Thoracic aorta (tissue), 2 donors: Measurements from ENCODE around the gene BBS5. TPM values are rescaled to one million over a fixed set of nuclear protein-coding genes. Genes with fewer than 3 reads are reported as not detected.

ENCODE experiments used
- ATAC-seq: fragments of 150-250 bp; one replicate; pipeline ENCODE4 v1.8.0; 2017; ENCODE audit warnings: low read depth; ENCODE audit not compliant: insufficient number of reproducible peaks, low FRiP score
- DNase-seq: peaks from one replicate; pipeline ENCODE4 v3.0.0-alpha.2; 2020; ENCODE audit warnings: low spot score
- H3K27ac ChIP-seq, 2 donors: fragments of 200-600 bp; sonication (generic); 1 replicate in 1 of 2; 2 replicates in 1 of 2; pipeline ENCODE4 v1.5.1; 2016; ENCODE audit warnings: mild to moderate bottlenecking in 2 of 2, moderate library complexity in 2 of 2
- H3K27me3 ChIP-seq: fragments of 200-600 bp; sonication (generic); replicated peaks from 2 replicates; pipeline ENCODE4 v1.6.0; 2016; ENCODE audit warnings: mild to moderate bottlenecking; ENCODE audit not compliant: insufficient read depth
- H3K36me3 ChIP-seq: fragments of 200-600 bp; sonication (generic); one replicate; pipeline ENCODE4 v1.5.1; 2016
- H3K4me1 ChIP-seq, 2 donors: fragments of 200-600 bp; sonication (generic); 1 replicate in 1 of 2; 2 replicates in 1 of 2; pipeline versions ENCODE4 v1.5.1 to v1.6.0; 2016; ENCODE audit warnings: low read depth in 2 of 2, mild to moderate bottlenecking in 1 of 2; ENCODE audit not compliant: control insufficient read depth in 1 of 2
- H3K4me3 ChIP-seq: fragments of 200-600 bp; sonication (generic); 2 replicates; pipeline ENCODE4 v1.5.1; 2016; ENCODE audit warnings: mild to moderate bottlenecking
- H3K9me3 ChIP-seq: fragments of 200-600 bp; sonication (generic); 2 replicates; pipeline ENCODE4 v1.5.1; 2016
- CTCF ChIP-seq: fragments of 200-600 bp; sonication (generic); IDR thresholded peaks from one replicate; pipeline ENCODE4 v1.5.1; 2019; ENCODE audit warnings: antibody characterized with exemption
- total RNA-seq, 2 donors: library from RNA; depleted of rRNA; stranded (reverse); fragments of >200 nt; gene quantifications; one replicate each; pipeline versions ENCODE4 v1.1.0 to v1.2.3, GENCODE V29; 2016

BBS5 gene
- total RNA-seq, 2 donors from 2014 or later = 13.6 to 21.1 TPM

DNA sequence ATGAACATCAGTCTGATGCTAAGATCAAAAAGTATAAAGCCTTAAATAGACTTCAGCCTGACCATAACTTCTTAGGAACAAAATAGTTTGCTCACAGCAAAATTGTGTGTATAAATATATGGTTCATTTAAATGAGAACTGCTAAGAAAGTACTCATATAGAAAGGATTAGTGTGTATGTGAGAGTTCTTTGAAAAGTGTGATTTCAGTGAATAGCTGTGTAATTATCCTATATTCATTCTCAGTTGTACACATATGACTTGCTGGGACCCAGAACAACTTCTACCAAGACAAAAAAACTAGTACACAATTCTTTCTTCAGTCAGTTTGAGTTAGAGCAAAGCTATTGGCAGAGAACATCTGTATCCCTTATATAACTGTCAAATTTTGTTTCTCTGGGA is 7.2 kb downstream of the BBS5 start:
- DNase-seq (no peak), ATAC-seq (no peak)
- Histone ChIP-seq H3K4me3 (no peak overlapping the region), H3K36me3 (peaks cover 9% of the 10 kb centered on the region), H3K27me3 (no peaks in the 10 kb centered on the region), H3K4me1 (no peaks in the 10 kb centered on the region), H3K27ac (no peak overlapping the region), H3K9me3 (no peaks in the 10 kb centered on the region)
- no peak for TF ChIP-seq CTCF

GRCh38 chr2:169490834-169491233 is 11.5 kb downstream of the BBS5 start:
- peaks cover 10% of the 10 kb centered on the region for H3K36me3 ChIP-seq
- ATAC-seq = no peak

GRCh38 chr2:169491378-169491777 is 12.1 kb downstream of the BBS5 start:
- no peak overlapping the region for H3K4me3 ChIP-seq
- no peak for TF ChIP-seq CTCF
- ATAC-seq (no peak), DNase-seq (no peak)
- H3K9me3 ChIP-seq = no peaks in the 10 kb centered on the region
- no peaks in the 10 kb centered on the region for H3K4me1 ChIP-seq
- no peaks in the 10 kb centered on the region for H3K27me3 ChIP-seq
- no peak overlapping the region for H3K27ac ChIP-seq
- peaks cover 10% of the 10 kb centered on the region for H3K36me3 ChIP-seq

More at GRCh38 chr2:169490834-169491233, 11.5 kb downstream of the BBS5 start:
- Histone ChIP-seq H3K27me3 (no peaks in the 10 kb centered on the region), H3K27ac (no peak overlapping the region), H3K9me3 (no peaks in the 10 kb centered on the region), H3K4me3 (no peak overlapping the region), H3K4me1 (no peaks in the 10 kb centered on the region)
- TF ChIP-seq CTCF = no peak
- no peak for DNase-seq

GRCh38 chr2:169493360-169493759 is 14.1 kb downstream of the BBS5 start:
- H3K27ac ChIP-seq = no peak overlapping the region
- peaks cover 6% of the 10 kb centered on the region for H3K36me3 ChIP-seq
- TF ChIP-seq CTCF = no peak
- ATAC-seq (no peak), DNase-seq (no peak)
- H3K4me3 ChIP-seq = no peak overlapping the region
- no peaks in the 10 kb centered on the region for H3K4me1 ChIP-seq
- H3K27me3 ChIP-seq = no peaks in the 10 kb centered on the region
- H3K9me3 ChIP-seq = no peaks in the 10 kb centered on the region

DNA sequence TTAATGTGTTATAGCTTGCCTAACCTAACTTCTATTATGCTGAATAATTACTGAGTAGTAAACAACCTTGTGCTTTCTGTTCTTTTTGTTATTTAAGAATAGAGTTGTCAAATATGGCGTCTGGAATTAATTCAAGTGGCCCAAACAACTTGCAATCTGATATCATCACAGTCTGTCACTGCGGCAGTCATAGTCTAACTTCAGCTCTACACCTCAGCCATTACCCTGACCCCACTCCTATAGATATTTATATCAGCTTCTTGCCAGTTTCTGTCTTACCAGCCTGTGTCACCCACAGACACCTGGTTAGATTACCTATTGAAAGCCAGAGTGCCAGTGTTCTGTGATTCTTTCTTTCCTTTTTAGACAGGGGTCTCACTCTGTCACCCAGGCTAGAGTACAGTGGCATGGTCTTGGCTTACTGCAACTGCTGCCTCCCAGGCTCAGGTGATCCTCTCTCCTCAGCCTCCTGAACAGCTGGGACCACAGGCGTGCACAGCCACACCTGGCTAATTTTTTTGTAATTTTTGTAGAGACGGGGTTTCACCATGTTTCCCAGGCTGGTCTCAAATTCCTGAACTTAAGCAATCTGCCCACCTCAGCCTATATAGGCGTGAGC is 16.1 kb downstream of the BBS5 start:
- peaks cover 11% of the 10 kb centered on the region for H3K36me3 ChIP-seq

More for the DNA sequence above, 16.1 kb downstream of the BBS5 start:
- Histone ChIP-seq H3K4me1 (no peaks in the 10 kb centered on the region), H3K27me3 (no peaks in the 10 kb centered on the region), H3K27ac (no peak overlapping the region), H3K4me3 (no peak overlapping the region), H3K9me3 (no peaks in the 10 kb centered on the region)
- ATAC-seq (no peak), DNase-seq (no peak)
- TF ChIP-seq CTCF = no peak
